ENCODE results near the gene KIDINS220. TPM values are rescaled to one million over a fixed set of nuclear protein-coding genes. Genes with fewer than 3 reads are reported as not detected.

The KIDINS220 gene
- total and polyA plus RNA-seq, 2 experiments from 2014 or later: 24.2 to 77.5 TPM

DNA sequence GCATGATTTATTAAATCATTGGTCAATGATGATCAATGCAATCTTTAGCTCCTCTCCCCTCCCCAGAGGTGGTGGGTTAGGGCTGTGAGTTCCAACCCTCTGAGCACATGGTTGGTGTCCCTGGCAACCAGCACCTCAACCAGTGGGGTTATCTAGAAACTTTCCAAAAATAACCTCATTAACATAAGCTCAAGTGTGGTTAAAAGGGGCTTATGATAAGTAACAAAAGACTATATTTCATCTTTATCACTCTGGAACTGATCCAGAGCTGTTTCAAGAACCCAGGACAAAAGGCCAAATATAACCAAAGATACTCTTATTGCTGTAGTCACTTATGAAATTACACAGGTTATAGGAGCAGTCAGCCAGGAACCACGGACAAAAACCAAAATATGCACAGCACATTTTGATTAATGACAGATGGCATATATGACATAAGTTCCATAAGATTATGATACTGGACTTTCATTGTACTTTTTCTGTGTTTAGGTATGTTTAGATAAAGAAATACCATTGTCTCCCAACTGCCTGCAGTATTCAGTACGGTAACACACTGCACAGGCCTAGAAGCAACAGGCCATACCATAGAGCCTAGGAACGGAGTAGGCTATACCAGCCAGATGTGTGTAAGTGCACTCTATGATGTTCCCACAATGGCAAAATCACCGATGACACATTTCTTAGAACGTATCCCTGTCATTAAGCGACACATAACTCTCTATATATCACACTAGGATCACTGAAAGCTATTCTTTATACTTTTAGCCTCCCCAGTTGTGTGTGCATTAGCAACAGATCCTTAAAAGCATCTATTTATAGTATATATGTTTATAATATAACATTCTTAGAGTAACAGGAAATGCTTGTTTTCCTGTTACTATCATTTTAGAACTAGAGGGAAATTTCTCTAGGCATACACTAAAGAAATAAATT is 31.9 kb downstream of the KIDINS220 start:
- Histone ChIP-seq H3K79me2 (no peaks in the 10 kb centered on the region), H3K4me3 (no peak overlapping the region), H3K36me3 (replicated peaks; ENCODE audit: insufficient read depth, low read depth) (no peaks in the 10 kb centered on the region), H3K27ac (peak overlapping the region; percentile 28), H3K4me1 (ENCODE audit: insufficient read depth) (no peaks in the 10 kb centered on the region), H3K27me3 (no peaks in the 10 kb centered on the region), H3K9me3 (ENCODE audit: low read depth) (no peaks in the 10 kb centered on the region), H3K4me2 (no peak overlapping the region), H4K20me1 (ENCODE audit: insufficient read depth, poor library complexity, severe bottlenecking) (no peaks in the 10 kb centered on the region), H2AFZ (no peak overlapping the region), H3K9me2 (replicated peaks; ENCODE audit: insufficient read depth) (no peaks in the 10 kb centered on the region)
- TF ChIP-seq EZH2phosphoT487 (IDR thresholded peaks at IDR 0.05; ENCODE audit: low read depth, severe bottlenecking, unreplicated experiment): no peak
- no peak for TF ChIP-seq EZH2 (IDR thresholded peaks at IDR 0.05; ENCODE audit: borderline replicate concordance)
- no peak for TF ChIP-seq CTCF (IDR thresholded peaks at IDR 0.05; ENCODE audit: poor library complexity)
- WGBS (ENCODE audit: low lambda C conversion rate, missing lambda C conversion rate): 77% methylated on average over 6 of the region's 6 CpGs
- DNase-seq (ENCODE audit: low spot score): no peak

- Histone ChIP-seq H2AFZ (no peak overlapping the region), H3K4me2 (no peak overlapping the region), H3K9me3 (ENCODE audit: low read depth) (no peaks in the 10 kb centered on the region), H3K36me3 (replicated peaks; ENCODE audit: insufficient read depth, low read depth) (no peaks in the 10 kb centered on the region), H3K9me2 (replicated peaks; ENCODE audit: insufficient read depth) (no peaks in the 10 kb centered on the region), H3K79me2 (no peaks in the 10 kb centered on the region), H3K27me3 (no peaks in the 10 kb centered on the region), H4K20me1 (ENCODE audit: insufficient read depth, poor library complexity, severe bottlenecking) (no peaks in the 10 kb centered on the region), H3K27ac (peak overlapping the region; percentile 31), H3K4me3 (no peak overlapping the region), H3K4me1 (ENCODE audit: insufficient read depth) (no peaks in the 10 kb centered on the region)
- WGBS (ENCODE audit: low lambda C conversion rate, missing lambda C conversion rate): 81% methylated on average over 3 of the region's 3 CpGs
- TF ChIP-seq EZH2phosphoT487 (IDR thresholded peaks at IDR 0.05; ENCODE audit: low read depth, severe bottlenecking, unreplicated experiment): no peak
- no peak for TF ChIP-seq EZH2 (IDR thresholded peaks at IDR 0.05; ENCODE audit: borderline replicate concordance)
- no peak for TF ChIP-seq CTCF (IDR thresholded peaks at IDR 0.05; ENCODE audit: poor library complexity)
- DNase-seq (ENCODE audit: low spot score): peak; percentile 77
These were observed 33.6 kb downstream of the KIDINS220 start for GRCh38 chr2:8803658-8804379.

DNA sequence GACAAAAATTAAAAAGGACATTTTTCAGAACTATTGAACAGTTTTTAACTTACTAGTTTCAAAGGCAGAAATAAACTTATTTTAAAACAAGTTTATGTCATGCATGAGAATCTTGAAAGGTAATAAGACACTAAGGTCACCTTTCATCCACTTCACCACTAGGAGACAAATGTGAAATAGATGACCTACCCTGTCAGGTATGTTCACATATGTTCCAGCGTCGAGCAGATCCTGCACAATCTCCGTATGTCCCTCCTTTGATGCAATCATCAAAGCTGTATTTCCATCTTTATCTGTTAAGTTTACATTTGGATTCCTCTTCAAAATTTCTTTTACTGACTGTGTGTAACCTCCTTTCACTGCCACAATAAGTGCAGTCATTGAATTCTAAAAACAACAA is 34.7 kb downstream of the KIDINS220 start:
- WGBS (ENCODE audit: low lambda C conversion rate, missing lambda C conversion rate): 79% methylated on average over 3 of the region's 3 CpGs
- no peaks in the 10 kb centered on the region for H4K20me1 ChIP-seq (ENCODE audit: insufficient read depth, poor library complexity, severe bottlenecking)
- H3K4me1 ChIP-seq (ENCODE audit: insufficient read depth): no peaks in the 10 kb centered on the region
- no peaks in the 10 kb centered on the region for H3K36me3 ChIP-seq (replicated peaks; ENCODE audit: insufficient read depth, low read depth)
- TF ChIP-seq CTCF (IDR thresholded peaks at IDR 0.05; ENCODE audit: poor library complexity): no peak
- TF ChIP-seq EZH2 (IDR thresholded peaks at IDR 0.05; ENCODE audit: borderline replicate concordance): no peak
- TF ChIP-seq EZH2phosphoT487 (IDR thresholded peaks at IDR 0.05; ENCODE audit: low read depth, severe bottlenecking, unreplicated experiment): no peak
- H3K9me3 ChIP-seq (ENCODE audit: low read depth): no peaks in the 10 kb centered on the region
- no peak overlapping the region for H3K27ac ChIP-seq
- H3K4me3 ChIP-seq: no peak overlapping the region
- H3K9me2 ChIP-seq (replicated peaks; ENCODE audit: insufficient read depth): no peaks in the 10 kb centered on the region
- no peak for DNase-seq (ENCODE audit: low spot score)
- H3K27me3 ChIP-seq: no peaks in the 10 kb centered on the region
- no peak overlapping the region for H2AFZ ChIP-seq
- H3K79me2 ChIP-seq: no peaks in the 10 kb centered on the region
- H3K4me2 ChIP-seq: no peak overlapping the region
